ENCODE results near the gene ETV4.

Gene ETV4

GRCh38 chr17:43546319-43547188 lies at the start of gene ETV4:
Gene ETV4, minus strand, starts transcription at chr17:43546340. Its CDS starts 723 bp downstream, at chr17:43545617.
- DNase-seq, result peak; percentile 64

- DNase-seq, result no peak
These were observed 49.3 kb upstream of the ETV4 start for GRCh38 chr17:43595466-43595865.

- DNase-seq, result no peak
These were observed 45.8 kb upstream of the ETV4 start for GRCh38 chr17:43591779-43592562.

- no peak for DNase-seq
These were observed 44.9 kb upstream of the ETV4 start for GRCh38 chr17:43591001-43591400.

GRCh38 chr17:43588664-43589435 lies 42.7 kb upstream of the ETV4 start:
- DNase-seq, result no peak

- no peak for DNase-seq
These were observed 42.0 kb upstream of the ETV4 start for GRCh38 chr17:43588121-43588520.

GRCh38 chr17:43587647-43588046 lies 41.5 kb upstream of the ETV4 start:
- DNase-seq, result no peak

GRCh38 chr17:43584666-43585102 lies 38.5 kb upstream of the ETV4 start:
- DNase-seq, result no peak

- DNase-seq, result no peak
These were observed 37.2 kb upstream of the ETV4 start for GRCh38 chr17:43583332-43583731.

GRCh38 chr17:43581613-43582012 lies 35.5 kb upstream of the ETV4 start:
- DNase-seq, result no peak

- DNase-seq, result no peak
These were observed 35.0 kb upstream of the ETV4 start for GRCh38 chr17:43581130-43581529.

GRCh38 chr17:43579566-43580140 lies 33.5 kb upstream of the ETV4 start:
- DNase-seq, result no peak

- DNase-seq, result peak; percentile 24
These were observed 32.8 kb upstream of the ETV4 start for GRCh38 chr17:43578699-43579565.

- no peak for DNase-seq
These were observed 32.2 kb upstream of the ETV4 start for GRCh38 chr17:43578404-43578698.

- DNase-seq, result no peak
These were observed 31.7 kb upstream of the ETV4 start for GRCh38 chr17:43577664-43578403.

- peak; percentile 18 for DNase-seq
These were observed 30.6 kb upstream of the ETV4 start for GRCh38 chr17:43576563-43577229.

- no peak for DNase-seq
These were observed 28.9 kb upstream of the ETV4 start for GRCh38 chr17:43574896-43575525.

- no peak for DNase-seq
These were observed 28.2 kb upstream of the ETV4 start for GRCh38 chr17:43574348-43574747.

GRCh38 chr17:43573579-43574321 lies 27.6 kb upstream of the ETV4 start:
- DNase-seq, result no peak
